Stimulated activated CD4-positive, alpha-beta T cell treated with anti-CD3 and anti-CD28 coated beads, Interleukin-15, amount 100 ng/mL, for 48 hours (primary cell): Measurements from ENCODE around the gene IPO9.
"Not testable (repeated sequence)": the region's sequence is repeated elsewhere in the genome, so short reads cannot be mapped to it uniquely, and the experiment has no call there.

Source experiments
- DNase-seq, 2 donors: peaks; one replicate each; pipeline ENCODE4 v3.0.0-alpha.2; 2020; ENCODE audit warnings: low read depth in 2 of 2

IPO9 gene

DNA sequence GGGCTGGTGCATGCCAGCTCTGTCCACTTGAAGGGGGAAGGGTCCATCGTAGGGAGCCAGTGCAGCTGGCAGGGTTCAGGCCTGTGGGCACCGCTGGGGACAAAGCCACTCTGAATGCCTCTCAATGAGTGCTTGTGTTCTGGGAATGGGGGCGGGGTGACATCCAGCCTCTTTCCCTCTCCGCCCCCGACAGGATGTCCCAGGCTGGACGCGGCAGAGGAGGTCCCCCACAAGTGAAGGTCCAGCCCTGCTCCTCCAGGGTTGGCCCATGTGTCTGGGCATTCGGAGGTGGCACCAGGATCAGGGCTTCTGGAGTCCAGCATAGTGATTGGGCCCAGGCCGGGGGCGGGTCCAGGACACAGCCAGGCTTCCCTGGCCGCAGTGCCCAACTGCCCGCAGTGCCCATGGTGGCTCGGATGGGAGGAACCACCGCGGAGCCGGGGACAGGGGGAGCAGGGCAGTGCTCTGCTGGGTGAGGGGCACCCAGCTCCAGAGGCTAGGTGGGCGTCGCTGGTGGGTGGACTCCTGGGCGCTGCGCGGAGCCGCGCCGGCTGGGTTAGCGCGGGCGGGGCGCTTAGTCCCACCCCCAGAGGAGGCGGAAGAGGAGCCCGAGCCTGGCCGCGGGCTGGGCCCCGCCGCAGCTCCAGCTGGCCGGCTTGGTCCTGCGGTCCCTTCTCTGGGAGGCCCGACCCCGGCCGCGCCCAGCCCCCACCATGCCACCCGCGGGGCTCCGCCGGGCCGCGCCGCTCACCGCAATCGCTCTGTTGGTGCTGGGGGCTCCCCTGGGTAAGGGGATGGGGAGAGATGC, 59.5 kb downstream of the IPO9 start, which contains the start of gene SHISA4:
TSS of gene SHISA4 (plus strand) at position 617 of the 808 bp plus-strand sequence. CDS start at position 714, 97 bp downstream.
- DNase-seq: no peak

DNA sequence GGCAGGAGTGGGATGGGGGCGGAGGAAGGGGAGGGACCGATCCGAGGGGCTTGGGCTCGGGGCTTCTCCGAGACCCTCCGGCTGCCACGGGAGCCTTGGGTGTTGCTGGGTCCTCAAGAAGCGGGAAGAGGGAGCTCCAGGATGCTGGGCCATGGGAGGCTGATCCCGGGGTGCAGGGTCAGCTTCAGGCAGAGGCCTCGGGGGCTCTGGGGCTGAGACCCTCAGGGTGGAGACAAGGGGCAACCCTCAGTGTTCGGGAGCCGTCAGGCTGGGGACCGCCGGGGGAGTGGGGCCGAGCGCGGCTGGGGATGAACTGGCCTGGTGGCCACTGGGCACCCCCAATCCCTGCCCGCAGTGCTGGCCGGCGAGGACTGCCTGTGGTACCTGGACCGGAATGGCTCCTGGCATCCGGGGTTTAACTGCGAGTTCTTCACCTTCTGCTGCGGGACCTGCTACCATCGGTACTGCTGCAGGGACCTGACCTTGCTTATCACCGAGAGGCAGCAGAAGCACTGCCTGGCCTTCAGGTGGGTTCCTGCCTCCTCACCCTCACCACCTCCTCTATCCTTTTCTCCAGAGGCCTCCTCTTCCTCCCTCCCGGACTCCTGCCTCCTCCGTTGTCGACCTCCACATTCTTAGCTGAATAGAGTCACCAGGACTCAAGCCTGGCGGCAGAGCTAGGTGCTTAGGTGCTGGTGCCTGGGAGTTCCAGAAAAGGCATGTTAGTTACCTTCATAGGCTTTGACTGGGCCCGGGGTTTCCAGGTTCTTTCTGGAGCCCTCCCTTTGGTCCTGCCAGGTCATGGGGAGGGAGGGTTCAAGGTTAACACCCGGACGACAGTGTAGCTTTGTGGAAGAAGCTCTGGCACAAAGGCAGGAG, 60.4 kb downstream of the IPO9 start:
- no peak for DNase-seq

DNA sequence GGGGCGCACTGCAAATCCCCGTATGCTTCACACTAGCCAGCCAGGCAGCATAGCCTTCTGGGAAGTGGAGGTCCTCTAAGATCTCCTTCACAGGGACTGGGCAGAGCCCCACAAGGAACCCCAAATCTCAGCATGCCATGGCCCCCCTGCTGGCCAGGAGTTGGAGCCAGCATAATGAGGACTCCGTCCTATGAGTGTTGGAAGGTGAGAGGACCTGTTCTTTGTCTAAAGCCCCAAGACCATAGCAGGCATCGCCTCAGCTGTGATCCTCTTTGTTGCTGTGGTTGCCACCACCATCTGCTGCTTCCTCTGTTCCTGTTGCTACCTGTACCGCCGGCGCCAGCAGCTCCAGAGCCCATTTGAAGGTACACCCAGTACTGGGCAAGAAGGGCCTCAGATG, 61.3 kb downstream of the IPO9 start:
- DNase-seq: no peak

DNA sequence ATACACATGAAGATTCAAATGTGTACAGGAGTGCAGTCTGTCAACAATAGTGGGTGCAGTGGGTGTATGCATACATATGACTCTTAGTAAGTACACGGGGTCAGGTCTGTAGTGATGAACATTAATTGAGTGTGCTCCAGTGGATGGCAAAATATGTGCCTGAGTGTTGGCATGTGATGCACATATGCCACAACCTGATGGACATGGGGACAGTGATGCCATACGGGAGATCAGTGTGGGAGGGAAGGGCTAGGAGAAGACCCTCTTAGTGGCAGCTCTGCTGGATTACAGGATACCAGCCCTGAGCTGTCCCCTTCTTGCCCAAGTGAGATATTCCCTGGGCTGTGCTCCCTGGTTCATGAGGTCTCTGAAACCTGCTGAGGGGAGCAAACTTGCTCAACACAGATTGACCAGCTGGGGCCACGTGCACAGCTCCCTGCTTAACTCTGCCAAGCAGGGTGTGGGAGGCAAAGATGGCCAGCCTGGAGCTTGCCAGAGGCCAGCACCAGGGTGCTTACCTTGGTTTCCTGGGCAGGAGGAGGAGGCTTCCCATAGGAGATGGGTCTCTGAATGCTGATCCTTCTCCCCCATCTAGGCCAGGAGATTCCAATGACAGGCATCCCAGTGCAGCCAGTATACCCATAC, 62.0 kb downstream of the IPO9 start:
- no peak for DNase-seq

DNA sequence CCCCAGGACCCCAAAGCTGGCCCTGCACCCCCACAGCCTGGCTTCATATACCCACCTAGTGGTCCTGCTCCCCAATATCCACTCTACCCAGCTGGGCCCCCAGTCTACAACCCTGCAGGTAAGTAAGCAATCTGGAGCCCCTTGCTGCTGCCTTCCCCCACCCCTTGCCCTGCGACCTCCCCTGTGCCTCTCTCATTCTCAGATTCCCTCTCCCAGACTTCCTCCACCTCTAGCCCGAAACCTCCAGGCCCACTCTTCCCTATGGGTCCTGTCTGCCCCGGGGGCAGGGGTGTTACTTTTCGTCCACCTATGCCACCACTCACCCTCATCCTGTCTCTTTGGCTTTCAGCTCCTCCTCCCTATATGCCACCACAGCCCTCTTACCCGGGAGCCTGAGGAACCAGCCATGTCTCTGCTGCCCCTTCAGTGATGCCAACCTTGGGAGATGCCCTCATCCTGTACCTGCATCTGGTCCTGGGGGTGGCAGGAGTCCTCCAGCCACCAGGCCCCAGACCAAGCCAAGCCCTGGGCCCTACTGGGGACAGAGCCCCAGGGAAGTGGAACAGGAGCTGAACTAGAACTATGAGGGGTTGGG, 62.6 kb downstream of the IPO9 start:
- DNase-seq: no peak

DNA sequence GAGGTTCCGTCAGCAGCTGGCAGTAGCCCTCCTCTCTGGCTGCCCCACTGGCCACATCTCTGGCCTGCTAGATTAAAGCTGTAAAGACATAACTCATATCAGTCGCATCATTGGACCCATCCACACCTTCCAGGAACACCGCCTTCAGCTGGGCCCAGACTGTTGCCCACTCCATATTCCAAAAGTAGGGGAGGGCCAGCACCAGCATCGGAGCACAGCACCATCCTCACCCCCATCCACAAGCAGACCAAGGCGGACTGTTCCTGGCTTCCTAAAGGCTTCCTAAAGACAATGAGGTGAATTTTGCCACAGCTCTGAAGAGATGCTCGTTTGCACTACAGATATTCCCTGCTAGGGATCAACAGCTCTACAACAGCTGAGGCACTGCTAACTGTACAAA, 63.3 kb downstream of the IPO9 start:
- no peak for DNase-seq

DNA sequence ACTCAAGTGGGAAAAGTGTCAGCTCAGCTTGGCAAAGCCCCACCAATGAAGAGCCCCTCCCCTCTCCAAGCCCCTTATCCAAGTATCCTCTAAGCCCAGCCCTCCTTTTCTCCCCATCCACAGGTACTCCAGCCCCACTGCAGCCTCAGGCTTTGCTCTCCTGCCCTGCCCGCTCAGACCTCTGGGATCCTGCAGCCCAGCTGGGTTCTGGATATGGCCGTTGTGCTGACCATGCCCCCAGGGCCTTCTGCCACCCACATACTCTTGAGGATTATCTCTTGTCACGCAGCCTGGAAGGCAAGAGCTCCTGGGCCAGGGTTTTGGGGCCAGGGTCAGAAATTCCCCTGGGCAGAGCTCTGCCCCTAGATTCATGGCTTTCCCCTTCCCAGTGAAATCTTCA, 64.5 kb downstream of the IPO9 start:
- no peak for DNase-seq

DNA sequence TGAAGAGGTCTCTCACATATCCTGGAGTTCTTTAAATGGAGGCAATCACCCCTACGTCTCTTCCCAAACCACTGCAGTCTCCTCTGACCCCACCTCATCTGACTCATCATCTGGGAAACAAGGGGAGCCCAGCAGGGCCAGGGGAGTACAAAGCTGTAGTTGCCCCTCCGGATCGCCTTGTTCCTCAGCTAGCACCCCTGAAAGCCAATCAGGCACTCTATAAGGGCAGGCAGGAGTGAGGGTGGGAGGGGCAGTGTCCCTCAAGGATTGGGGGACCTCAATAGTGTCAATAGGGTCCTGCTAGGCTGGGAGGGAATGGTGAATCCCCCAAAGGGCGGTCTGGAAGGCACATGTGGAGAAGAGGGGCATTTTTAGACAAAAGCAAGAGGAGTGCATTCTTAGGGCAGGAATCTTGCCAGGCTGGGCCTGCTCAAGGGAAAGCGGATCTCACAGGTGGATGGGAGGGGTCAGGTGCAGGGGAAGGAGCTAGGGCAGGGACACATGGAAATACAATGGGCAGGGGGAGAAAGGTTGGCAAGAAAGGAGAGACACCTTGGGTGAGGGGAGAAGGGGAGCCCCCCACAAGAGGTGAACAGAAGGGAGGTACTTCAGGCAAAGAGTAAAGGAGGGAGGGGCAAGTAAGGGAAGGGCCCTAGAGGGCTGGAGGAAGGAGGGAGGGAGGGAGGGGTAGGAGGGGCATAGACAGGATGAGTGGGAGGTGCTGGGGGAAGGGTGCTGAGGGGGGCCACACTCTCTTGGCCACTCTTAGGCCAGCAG, 65.6 kb downstream of the IPO9 start:
- DNase-seq: no peak

DNA sequence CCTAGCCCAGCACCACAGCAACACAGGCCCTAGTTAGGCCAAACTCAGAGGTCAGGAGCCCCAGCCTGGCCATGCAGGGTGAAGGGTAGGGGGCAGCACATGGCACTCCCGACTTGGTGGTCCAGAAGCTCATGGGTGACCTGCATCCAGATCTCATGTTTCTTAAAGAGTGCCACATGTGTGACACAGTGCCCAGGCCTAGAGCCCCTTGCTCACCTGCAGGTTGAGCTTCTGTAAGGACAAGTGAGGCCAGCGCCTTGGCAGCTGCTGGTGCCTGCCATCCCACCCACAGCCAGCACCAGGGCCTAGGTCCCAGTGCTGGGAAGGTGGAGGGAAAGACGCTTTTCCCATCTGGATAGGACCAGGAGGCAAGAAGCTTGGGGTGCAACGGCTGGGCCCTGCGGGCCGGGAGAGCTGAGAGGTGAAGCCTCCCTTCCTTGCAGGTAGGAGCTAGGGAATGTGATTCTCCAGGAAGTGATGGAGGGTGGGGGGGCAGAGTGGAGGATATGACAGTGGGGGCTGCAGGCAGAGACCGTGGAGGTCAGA, 66.2 kb downstream of the IPO9 start:
- no peak for DNase-seq

DNA sequence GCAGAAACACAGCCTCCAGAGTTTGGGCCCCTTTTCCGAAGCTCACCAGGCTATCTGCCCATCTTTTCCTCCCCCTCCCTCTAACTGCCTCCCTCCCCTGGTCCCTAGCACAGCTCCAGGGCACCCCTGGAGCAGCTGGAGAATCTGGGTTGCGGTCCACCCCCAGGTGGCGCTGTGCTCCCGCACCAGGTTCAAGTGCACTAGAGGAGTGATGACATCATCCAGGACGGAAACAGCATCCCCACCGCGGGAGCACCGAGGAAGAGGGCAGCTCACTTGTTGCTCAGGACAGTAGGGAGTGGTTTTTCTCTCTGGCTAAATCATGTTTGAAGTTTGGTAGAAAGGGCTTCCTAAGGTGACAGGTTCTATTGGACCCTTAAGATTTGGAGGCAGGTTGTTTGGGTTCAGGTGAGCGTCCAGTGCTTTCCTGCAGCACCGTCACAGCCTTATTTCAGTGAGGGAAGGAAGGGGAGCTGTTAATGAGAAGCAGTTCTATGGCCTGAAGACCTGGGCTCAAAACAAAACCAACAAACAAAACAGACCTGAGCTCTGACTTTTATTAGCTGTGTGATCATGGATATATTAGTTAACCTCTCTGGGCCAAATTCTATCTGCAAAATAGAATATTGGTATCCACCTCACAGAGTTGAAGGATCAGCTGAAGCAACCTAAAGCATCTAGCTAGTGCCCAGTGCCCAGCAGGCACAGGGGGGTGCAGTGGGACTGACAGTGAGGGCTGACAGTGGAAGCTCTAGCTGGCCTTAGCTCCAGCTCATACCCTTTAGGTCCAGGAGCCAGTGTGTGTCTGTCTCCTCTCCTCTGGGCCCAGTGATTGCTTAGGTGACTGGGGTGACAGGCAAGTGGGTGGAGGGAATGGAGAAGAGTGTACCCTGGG, 67.2 kb downstream of the IPO9 start:
- DNase-seq: peak; percentile 72 to 80

DNA sequence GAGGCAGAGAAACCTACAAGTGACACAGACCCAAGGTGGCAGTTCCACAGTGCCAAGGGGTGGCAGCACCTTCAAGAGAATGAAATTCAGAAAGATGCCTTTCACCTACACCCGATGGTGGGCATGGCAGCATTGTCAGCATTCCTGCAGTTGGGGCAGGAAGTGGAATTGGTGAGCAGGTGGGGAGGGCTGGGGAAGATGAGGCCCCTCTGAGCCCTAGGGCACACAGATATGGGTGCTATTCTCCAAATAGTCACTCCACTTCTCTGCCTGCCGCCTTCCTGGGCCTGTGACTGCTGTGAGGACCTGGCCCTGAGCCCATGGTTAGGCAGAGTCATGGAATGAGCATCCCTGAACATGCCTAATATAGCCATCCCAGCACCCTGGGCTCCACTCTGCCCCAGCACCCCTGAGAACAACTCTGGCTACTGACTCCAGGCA, 68.0 kb downstream of the IPO9 start:
- no peak for DNase-seq

DNA sequence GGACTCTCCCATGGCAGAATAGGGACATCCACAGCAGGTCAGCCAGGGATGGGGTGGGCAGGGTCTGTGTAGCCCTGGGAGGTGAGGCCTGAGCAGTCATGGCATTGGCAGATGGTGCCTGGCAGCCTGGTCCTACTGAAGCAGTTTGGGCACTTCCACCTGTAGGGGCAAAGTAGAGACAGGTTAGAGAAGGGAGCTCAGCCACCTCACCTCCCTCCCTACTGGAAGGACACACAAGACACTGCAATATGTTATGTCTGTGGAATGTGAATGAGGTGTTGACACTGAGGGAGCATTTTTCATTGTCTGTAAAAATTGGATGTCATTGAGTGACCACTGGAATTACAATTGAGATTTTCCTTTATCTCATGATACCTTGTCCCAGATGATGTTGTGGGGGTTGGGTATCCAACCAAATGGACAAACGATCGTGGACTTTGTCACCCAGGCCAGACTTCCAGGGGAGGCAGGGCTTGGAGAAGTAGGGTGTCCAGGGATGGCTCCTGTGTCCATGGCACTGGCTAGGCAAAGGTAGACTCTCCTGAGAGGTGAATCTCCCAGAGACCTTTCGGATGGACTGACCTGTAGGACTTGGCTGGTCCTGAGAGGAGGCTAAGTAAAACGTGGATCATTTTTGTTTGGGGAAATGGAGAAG, 69.4 kb downstream of the IPO9 start:
- no peak for DNase-seq

DNA sequence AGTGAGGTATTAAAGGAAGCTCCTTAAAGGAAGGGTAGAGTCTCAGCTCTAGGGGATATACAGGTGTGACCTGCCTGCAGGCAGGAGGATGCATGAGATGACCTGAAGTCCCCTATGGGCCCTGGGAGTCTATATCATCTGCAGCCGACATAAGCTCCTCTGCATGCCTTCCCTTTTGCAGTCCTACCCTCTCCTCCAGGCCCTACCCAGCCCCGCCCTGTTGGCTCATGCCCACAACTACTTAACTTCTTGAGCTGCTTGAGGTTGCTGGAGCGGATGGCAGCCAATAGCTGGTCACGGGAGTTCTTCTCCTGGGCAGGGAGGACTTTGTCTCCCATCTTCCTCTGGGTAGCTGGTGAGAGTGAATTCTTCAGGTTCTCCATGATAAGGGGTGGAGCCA, 70.0 kb downstream of the IPO9 start:
- no peak for DNase-seq

DNA sequence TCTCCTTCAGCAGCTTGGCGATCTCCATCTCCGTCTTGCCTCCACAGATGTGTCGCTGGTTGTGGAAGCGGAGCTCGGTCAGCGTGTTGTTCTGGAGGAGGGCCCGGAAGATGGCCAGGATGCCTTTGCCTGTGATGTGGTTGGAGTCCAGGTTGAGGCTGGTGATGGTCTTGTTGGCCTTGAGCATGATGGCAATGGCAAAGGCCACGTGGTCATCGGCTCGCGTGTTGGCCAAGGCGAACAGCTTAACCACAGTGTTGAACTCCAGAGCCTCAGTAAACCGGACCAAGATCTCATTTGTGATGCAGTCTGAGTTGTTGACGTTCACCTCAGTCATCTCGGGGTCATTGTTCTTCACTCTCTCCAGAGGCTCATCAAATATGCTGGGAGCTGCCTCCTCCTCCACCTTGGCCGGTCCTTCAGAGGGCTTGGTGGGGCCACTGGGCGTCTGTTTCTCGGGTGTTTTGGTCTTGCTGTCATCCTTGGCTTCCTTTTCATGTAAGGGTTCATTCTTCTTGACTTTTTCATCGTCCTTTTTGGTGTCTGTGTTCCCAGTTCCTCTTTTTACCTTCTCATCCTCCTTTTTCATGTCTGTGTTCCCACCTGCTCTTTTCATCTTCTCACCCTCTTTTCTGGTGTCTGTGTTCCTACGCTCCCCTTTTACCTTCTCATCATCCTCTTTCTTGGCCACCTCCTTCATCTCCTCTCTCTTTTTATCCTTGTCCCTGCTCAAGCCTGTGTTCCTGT, 70.9 kb downstream of the IPO9 start:
- no peak for DNase-seq

DNA sequence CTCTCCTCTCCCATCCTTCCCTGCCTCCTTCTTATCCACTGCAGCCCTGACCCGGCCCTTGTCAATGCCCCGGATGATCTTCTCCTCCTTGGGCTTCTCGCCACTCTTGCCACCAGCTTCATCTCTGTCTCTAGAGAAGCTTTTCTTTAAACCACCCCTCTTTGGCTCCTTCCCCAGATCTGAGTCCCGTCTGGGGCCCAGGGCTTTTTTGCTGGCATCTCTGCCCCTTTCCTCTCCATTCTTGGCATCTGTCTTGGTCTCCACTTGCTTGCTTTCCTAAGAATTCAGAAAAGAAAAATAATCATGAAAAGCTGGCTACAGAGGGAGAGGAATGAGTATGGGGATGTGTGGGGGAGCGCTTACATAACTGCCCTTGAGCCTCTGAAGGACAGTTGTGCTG, 71.5 kb downstream of the IPO9 start:
- no peak for DNase-seq

DNA sequence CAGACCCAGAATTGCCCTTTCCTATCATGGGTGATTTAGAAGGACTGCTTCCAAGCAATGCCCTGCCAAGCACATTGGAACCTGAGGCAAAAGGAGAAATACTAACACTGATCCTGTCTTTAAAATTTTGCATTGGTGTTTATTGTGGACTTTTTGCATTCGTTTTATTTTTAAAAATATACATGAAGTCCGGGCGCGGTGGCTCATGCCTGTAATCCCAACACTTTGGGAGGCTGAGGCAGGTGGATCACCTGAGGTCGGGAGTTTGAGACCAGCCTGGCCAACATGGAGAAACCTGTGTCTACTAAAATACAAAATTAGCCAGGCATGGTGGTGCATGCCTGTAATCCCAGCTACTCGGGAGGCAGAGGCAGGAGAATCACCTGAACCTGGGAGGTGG, 72.1 kb downstream of the IPO9 start:
- not testable (repeated sequence) for DNase-seq

DNA sequence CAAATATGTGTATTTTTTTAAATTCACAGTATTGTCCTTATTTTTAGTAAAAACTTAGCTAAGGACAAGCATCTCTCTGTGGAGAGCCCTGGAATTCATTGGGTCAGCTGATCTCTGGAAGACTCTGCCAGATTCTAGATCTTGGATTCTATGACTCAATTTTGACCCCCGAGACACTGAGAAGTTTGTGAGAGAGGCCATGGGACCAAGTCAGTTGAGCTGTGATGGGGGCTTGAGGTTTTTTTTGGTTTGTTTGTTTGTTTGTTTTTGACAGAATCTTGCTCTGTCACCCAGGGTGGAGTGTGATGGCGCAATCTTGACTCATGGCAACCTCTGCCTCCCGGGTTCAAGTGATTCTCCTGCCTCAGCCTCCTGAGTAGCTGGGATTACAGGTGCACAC, 73.2 kb downstream of the IPO9 start:
- no peak for DNase-seq

DNA sequence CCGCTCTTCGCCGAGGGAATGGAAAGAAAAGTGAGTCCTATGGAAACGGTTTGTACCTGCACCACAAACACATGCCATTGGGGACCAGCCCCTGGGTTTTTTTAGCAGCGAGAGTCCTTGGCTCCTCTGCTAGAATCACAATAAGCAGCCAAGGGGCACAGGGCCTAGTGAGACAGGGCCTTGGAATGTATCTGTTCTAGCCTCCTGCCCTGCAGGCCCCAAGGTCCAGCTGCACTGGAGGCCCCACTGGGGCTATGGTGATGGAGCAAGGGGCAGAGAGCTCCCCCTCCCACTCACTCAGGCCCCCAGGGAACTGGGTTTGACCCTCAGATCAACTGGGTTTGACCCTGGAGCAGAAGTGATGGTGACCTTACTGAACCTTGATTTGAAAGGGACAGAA, 74.2 kb downstream of the IPO9 start:
- DNase-seq: no peak

DNA sequence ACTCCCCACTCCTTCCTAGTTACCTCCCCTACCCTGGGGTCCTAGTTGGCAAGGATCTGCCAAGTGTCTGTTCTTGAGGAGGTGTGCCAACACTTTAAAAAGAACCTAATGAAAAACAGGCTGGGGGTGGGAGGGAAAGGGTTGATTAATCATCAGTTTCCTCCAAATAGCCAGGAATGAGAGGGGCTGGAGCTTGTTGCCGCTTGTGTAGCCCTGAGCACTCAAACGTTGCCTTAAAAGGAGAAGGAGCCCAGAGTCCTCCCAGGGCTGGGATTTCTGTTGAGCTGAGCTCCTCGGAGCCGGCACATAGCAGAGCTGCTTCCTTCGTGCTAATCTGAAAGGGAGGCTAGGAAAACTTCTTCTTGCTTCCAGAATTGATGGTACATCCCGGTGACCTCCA, 75.6 kb downstream of the IPO9 start:
- no peak for DNase-seq
